HepG2 (cell line): ENCODE data around the gene GARIN5A. TPM values are rescaled to one million over a fixed set of nuclear protein-coding genes. Genes with fewer than 3 reads are reported as not detected.

Experiments
- DR1 ChIP-seq: sonication (generic); formaldehyde crosslinking; IDR thresholded peaks from 2 replicates; pipeline ENCODE4 v1.8.0; 2021; ENCODE audit warnings: mild to moderate bottlenecking, missing genetic modification reagents, inconsistent platforms
- GATAD1 ChIP-seq: IDR thresholded peaks from 2 replicates; pipeline ENCODE4 v1.6.1; 2016; ENCODE audit warnings: missing genetic modification reagents, missing compliant biosample characterization
- GTF2F1 ChIP-seq: fragments of 150-350 bp; IDR thresholded peaks from 2 replicates; pipeline ENCODE4 v1.6.1; 2014; ENCODE audit warnings: low read length
- MED1 ChIP-seq: sonication (generic); formaldehyde crosslinking; IDR thresholded peaks from 2 replicates; pipeline ENCODE4 v1.4.0; 2020; ENCODE audit warnings: missing genetic modification reagents
- NCOA1 ChIP-seq: sonication (generic); formaldehyde crosslinking; IDR thresholded peaks from 2 replicates; pipeline ENCODE4 v1.9.0; 2021; ENCODE audit warnings: missing genetic modification reagents
- NFKBIZ ChIP-seq: IDR thresholded peaks from 2 replicates; pipeline ENCODE4 v1.6.1; 2018; ENCODE audit warnings: missing genetic modification reagents, missing compliant biosample characterization
- PHF5A ChIP-seq: IDR thresholded peaks from one replicate; pipeline ENCODE4 v1.6.1; 2018; ENCODE audit warnings: low read depth, missing genetic modification reagents; ENCODE audit not compliant: unreplicated experiment
- RXRA ChIP-seq: sonication (generic); formaldehyde crosslinking; IDR thresholded peaks from 2 replicates; pipeline ENCODE4 v1.5.1; 2020; ENCODE audit warnings: missing genetic modification reagents
- SIN3A ChIP-seq: IDR thresholded peaks from 2 replicates; pipeline ENCODE4 v1.6.1; 2011; ENCODE audit warnings: low read depth, mild to moderate bottlenecking, control low read depth, low read length, borderline replicate concordance
- TAF15 ChIP-seq: fragments of 200-400 bp; formaldehyde crosslinking; IDR thresholded peaks from one replicate; pipeline ENCODE4 v1.6.1; 2018; ENCODE audit warnings: mild to moderate bottlenecking, low read depth, low read length; ENCODE audit not compliant: poor library complexity, severe bottlenecking
- TMF1 ChIP-seq: sonication (generic); formaldehyde crosslinking; IDR thresholded peaks from 2 replicates; pipeline ENCODE4 v1.8.1; 2022; ENCODE audit warnings: low read depth, missing genetic modification reagents
- XRCC5 ChIP-seq: fragments of 200-400 bp; formaldehyde crosslinking; optimal IDR thresholded peaks from 2 replicates; pipeline ENCODE3; 2017; ENCODE audit warnings: mild to moderate bottlenecking, low read length
- ZNF17 ChIP-seq: sonication (generic); formaldehyde crosslinking; IDR thresholded peaks from 2 replicates; pipeline ENCODE4 v1.5.0; 2020; ENCODE audit warnings: mild to moderate bottlenecking, missing genetic modification reagents
- ZNF207 ChIP-seq: fragments of 450-650 bp; IDR thresholded peaks from 2 replicates; pipeline ENCODE4 v1.6.1; 2016; ENCODE audit warnings: antibody characterized with exemption, borderline replicate concordance
- ZNF383 ChIP-seq: sonication (generic); formaldehyde crosslinking; IDR thresholded peaks from 2 replicates; pipeline ENCODE4 v1.4.0; 2020; ENCODE audit warnings: missing genetic modification reagents, mild to moderate bottlenecking, borderline replicate concordance
- polyA plus RNA-seq, 8 experiments: library from polyadenylated mRNA; depleted of rRNA in 3 of 8; stranded (reverse) in 7 of 8; unstranded in 1 of 8; fragments of >200 nt; fragmentation: Illumina TruSeq in 4 of 8; extraction: Trizol in 4 of 8; gene quantifications; 2 replicates each; pipeline versions ENCODE4 v1.2.1 to v1.2.3, GENCODE V29; 2011 to 2016; ENCODE audit warnings: low read depth in 4 of 8, missing spikeins in 1 of 8, mixed read lengths in 1 of 8; ENCODE audit not compliant: insufficient read depth in 1 of 8
- total RNA-seq, 5 experiments: library from RNA; depleted of rRNA; stranded (reverse); fragments of >200 nt; fragmentation: Illumina TruSeq; extraction: Trizol; gene quantifications; 2 replicates each; pipeline ENCODE4 v1.2.3, GENCODE V29; 2016; ENCODE audit warnings: low read depth in 1 of 5
- TF ChIP-seq, protein P1 (sequence below): sonication (generic); formaldehyde crosslinking; IDR thresholded peaks from 2 replicates; pipeline ENCODE4 v1.5.0; 2020; ENCODE audit warnings: mild to moderate bottlenecking, missing genetic modification reagents, moderate library complexity
- TF ChIP-seq, protein P2 (sequence below): sonication (generic); formaldehyde crosslinking; IDR thresholded peaks from 2 replicates; pipeline ENCODE4 v1.8.0; 2022; ENCODE audit warnings: mild to moderate bottlenecking, missing genetic modification reagents
- TF ChIP-seq, protein P3 (sequence below): fragments of 450-650 bp; IDR thresholded peaks from 2 replicates; pipeline ENCODE4 v1.6.1; 2017; ENCODE audit warnings: mild to moderate bottlenecking
- TF ChIP-seq, protein P4 (sequence below): sonication (generic); formaldehyde crosslinking; IDR thresholded peaks from 2 replicates; pipeline ENCODE4 v1.5.0; 2020; ENCODE audit warnings: mild to moderate bottlenecking, missing genetic modification reagents
- TF ChIP-seq, protein P5 (sequence below): sonication (generic); IDR thresholded peaks from 2 replicates; pipeline ENCODE4 v1.6.1; 2016; ENCODE audit warnings: low read depth, borderline replicate concordance

Gene GARIN5A
- total and polyA plus RNA-seq, 2 of the 13 experiments (the other 11 are each of a cell fraction or from before 2014, with no cell fraction given), result not detected

DNA sequence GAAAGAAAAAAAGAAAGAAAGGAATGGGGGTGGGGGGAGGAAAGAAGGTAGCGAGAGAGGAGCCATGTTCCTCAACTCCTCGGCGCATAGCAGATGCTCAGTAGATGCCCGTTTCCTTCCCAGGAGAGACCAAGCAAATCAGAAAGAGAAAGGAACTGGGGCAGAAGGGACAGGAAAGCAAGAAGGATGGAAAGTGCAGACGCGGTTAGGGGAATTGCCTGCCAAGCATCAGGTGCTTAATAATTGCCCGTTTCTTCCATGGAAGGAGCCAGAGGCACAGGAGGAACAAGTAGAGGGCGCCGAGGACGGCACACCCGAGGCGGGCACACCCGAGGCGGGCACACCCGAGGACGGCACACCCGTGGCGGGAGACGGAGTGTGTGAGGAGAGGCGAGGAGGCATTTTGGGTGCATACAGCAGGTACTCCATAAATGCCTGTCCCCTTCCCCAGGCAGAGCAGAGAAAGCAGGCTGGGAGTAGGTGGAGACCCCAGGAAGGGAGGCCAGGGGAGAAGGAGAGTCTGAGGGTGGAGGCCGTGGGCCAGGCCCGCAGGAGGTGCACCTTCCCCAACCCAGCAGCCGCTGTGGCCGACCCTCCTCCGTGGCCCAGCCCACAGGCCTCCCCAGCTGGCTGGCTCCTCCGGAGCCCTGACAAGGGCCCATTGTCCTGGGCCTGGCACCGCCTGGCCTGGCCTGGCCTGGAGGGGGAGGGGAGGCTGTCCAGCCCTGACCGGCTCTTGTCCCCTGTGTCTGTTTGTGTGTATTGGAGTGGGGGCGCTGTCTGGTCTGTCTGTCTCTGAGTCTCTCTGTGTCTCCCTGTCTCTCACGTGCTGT, 19.8 kb upstream of the GARIN5A start (continued):
- no peak for TF ChIP-seq DR1
- TF ChIP-seq NCOA1 (CRISPR knock-in tag), result no peak
- no peak for TF ChIP-seq GTF2F1
- TF ChIP-seq ZNF17 (CRISPR knock-in tag), result no peak
- peak; percentile 48 for TF ChIP-seq XRCC5
- TF ChIP-seq, protein P1, sequence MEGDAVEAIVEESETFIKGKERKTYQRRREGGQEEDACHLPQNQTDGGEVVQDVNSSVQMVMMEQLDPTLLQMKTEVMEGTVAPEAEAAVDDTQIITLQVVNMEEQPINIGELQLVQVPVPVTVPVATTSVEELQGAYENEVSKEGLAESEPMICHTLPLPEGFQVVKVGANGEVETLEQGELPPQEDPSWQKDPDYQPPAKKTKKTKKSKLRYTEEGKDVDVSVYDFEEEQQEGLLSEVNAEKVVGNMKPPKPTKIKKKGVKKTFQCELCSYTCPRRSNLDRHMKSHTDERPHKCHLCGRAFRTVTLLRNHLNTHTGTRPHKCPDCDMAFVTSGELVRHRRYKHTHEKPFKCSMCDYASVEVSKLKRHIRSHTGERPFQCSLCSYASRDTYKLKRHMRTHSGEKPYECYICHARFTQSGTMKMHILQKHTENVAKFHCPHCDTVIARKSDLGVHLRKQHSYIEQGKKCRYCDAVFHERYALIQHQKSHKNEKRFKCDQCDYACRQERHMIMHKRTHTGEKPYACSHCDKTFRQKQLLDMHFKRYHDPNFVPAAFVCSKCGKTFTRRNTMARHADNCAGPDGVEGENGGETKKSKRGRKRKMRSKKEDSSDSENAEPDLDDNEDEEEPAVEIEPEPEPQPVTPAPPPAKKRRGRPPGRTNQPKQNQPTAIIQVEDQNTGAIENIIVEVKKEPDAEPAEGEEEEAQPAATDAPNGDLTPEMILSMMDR (CRISPR knock-in tag), result peak; percentile 56
- TF ChIP-seq ZNF383 (CRISPR knock-in tag), result no peak
- TF ChIP-seq, protein P2, sequence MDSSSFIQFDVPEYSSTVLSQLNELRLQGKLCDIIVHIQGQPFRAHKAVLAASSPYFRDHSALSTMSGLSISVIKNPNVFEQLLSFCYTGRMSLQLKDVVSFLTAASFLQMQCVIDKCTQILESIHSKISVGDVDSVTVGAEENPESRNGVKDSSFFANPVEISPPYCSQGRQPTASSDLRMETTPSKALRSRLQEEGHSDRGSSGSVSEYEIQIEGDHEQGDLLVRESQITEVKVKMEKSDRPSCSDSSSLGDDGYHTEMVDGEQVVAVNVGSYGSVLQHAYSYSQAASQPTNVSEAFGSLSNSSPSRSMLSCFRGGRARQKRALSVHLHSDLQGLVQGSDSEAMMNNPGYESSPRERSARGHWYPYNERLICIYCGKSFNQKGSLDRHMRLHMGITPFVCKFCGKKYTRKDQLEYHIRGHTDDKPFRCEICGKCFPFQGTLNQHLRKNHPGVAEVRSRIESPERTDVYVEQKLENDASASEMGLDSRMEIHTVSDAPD (CRISPR knock-in tag), result no peak
- peak; percentile 46; the same call in 1 of the 2 replicates for TF ChIP-seq RXRA (CRISPR knock-in tag)
- TF ChIP-seq TAF15, result no peak
- TF ChIP-seq MED1 (CRISPR knock-in tag), result no peak
- TF ChIP-seq ZNF207, result no peak
- TF ChIP-seq, protein P3, sequence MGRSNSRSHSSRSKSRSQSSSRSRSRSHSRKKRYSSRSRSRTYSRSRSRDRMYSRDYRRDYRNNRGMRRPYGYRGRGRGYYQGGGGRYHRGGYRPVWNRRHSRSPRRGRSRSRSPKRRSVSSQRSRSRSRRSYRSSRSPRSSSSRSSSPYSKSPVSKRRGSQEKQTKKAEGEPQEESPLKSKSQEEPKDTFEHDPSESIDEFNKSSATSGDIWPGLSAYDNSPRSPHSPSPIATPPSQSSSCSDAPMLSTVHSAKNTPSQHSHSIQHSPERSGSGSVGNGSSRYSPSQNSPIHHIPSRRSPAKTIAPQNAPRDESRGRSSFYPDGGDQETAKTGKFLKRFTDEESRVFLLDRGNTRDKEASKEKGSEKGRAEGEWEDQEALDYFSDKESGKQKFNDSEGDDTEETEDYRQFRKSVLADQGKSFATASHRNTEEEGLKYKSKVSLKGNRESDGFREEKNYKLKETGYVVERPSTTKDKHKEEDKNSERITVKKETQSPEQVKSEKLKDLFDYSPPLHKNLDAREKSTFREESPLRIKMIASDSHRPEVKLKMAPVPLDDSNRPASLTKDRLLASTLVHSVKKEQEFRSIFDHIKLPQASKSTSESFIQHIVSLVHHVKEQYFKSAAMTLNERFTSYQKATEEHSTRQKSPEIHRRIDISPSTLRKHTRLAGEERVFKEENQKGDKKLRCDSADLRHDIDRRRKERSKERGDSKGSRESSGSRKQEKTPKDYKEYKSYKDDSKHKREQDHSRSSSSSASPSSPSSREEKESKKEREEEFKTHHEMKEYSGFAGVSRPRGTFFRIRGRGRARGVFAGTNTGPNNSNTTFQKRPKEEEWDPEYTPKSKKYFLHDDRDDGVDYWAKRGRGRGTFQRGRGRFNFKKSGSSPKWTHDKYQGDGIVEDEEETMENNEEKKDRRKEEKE, result no peak
- TF ChIP-seq, protein P4, sequence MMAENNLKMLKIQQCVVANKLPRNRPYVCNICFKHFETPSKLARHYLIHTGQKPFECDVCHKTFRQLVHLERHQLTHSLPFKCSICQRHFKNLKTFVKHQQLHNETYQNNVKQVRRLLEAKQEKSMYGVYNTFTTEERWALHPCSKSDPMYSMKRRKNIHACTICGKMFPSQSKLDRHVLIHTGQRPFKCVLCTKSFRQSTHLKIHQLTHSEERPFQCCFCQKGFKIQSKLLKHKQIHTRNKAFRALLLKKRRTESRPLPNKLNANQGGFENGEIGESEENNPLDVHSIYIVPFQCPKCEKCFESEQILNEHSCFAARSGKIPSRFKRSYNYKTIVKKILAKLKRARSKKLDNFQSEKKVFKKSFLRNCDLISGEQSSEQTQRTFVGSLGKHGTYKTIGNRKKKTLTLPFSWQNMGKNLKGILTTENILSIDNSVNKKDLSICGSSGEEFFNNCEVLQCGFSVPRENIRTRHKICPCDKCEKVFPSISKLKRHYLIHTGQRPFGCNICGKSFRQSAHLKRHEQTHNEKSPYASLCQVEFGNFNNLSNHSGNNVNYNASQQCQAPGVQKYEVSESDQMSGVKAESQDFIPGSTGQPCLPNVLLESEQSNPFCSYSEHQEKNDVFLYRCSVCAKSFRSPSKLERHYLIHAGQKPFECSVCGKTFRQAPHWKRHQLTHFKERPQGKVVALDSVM (CRISPR knock-in tag), result peak; percentile 90
- TF ChIP-seq NFKBIZ, result no peak
- no peak for TF ChIP-seq TMF1
- TF ChIP-seq, protein P5, sequence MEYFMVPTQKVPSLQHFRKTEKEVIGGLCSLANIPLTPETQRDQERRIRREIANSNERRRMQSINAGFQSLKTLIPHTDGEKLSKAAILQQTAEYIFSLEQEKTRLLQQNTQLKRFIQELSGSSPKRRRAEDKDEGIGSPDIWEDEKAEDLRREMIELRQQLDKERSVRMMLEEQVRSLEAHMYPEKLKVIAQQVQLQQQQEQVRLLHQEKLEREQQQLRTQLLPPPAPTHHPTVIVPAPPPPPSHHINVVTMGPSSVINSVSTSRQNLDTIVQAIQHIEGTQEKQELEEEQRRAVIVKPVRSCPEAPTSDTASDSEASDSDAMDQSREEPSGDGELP, result peak; percentile 79; the same call in 1 of the 2 replicates
- no peak for TF ChIP-seq PHF5A (CRISPR knock-in tag)
- no peak for TF ChIP-seq SIN3A
- TF ChIP-seq GATAD1, result no peak
